Measurements from ENCODE around the gene PRTFDC1. TPM values are rescaled to one million over a fixed set of nuclear protein-coding genes. Genes with fewer than 3 reads are reported as not detected.
A peak's percentile ranks its signal among the peaks of the same experiment; 100 is the strongest.

Gene PRTFDC1
- polyA plus RNA-seq, 1 donor (not counting 4 experiments of a cell fraction or from before 2014, with no cell fraction given), result 2.2 TPM

DNA sequence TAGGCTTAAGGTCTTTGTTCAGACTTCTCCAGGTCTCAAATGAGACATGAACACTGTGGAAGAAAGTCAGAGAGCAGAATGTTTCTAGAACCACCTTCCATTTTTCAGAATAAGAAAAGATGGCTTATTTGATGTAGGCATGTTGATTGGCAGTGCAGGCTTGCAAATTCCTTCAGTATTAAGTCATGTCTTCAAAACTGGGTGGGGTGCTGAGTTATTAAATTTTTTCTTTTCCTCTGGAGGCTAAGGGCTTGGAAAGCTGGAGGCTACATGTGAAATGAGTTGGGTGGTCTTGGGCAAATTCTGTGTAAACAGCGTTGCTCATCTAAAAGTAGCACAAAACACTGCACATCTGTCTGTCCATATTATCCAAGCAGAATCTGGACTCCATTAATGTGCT lies 62.8 kb downstream of the PRTFDC1 start:
- TF ChIP-seq, protein P1, sequence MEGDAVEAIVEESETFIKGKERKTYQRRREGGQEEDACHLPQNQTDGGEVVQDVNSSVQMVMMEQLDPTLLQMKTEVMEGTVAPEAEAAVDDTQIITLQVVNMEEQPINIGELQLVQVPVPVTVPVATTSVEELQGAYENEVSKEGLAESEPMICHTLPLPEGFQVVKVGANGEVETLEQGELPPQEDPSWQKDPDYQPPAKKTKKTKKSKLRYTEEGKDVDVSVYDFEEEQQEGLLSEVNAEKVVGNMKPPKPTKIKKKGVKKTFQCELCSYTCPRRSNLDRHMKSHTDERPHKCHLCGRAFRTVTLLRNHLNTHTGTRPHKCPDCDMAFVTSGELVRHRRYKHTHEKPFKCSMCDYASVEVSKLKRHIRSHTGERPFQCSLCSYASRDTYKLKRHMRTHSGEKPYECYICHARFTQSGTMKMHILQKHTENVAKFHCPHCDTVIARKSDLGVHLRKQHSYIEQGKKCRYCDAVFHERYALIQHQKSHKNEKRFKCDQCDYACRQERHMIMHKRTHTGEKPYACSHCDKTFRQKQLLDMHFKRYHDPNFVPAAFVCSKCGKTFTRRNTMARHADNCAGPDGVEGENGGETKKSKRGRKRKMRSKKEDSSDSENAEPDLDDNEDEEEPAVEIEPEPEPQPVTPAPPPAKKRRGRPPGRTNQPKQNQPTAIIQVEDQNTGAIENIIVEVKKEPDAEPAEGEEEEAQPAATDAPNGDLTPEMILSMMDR (optimal IDR thresholded peaks at IDR 0.05 in 1 of 3, IDR thresholded peaks at IDR 0.05 in 1 of 3, conservative IDR thresholded peaks at IDR 0.05 in 1 of 3; ENCODE audit: extremely low read depth in 1 of 3, insufficient read depth in 2 of 3, low read length in 3 of 3), result no peak
- TF ChIP-seq EZH2 (IDR thresholded peaks at IDR 0.05; ENCODE audit: low read length), result no peak
- Histone ChIP-seq H3K9me3 (ENCODE audit: control insufficient read depth, low read depth, low read length) (no peaks in the 10 kb centered on the region), H3K36me3 (ENCODE audit: control insufficient read depth in 2 of 2, extremely low read depth in 1 of 2, insufficient read depth in 2 of 2, low read length in 2 of 2) (no peaks in the 10 kb centered on the region), H2AFZ (ENCODE audit: control insufficient read depth, low read length) (no peak overlapping the region), H3K4me3 (ENCODE audit: control insufficient read depth in 2 of 3, extremely low read depth in 1 of 3, insufficient read depth in 2 of 3, low read depth in 1 of 3, low read length in 3 of 3) (no peak overlapping the region), H3K9ac (ENCODE audit: control insufficient read depth, extremely low read depth, insufficient read depth, low read length) (no peak overlapping the region), H4K20me1 (ENCODE audit: control insufficient read depth, extremely low read depth, insufficient read depth, low read length) (no peaks in the 10 kb centered on the region), H3K79me2 (ENCODE audit: control insufficient read depth, insufficient read depth, low read length) (no peaks in the 10 kb centered on the region), H3K27me3 (ENCODE audit: control insufficient read depth, extremely low read depth, insufficient read depth, low read length) (no peaks in the 10 kb centered on the region), H3K4me1 (ENCODE audit: control insufficient read depth, extremely low read depth, insufficient read depth, low read length) (peaks cover 31% of the 10 kb centered on the region), H3K27ac (ENCODE audit: control insufficient read depth, insufficient read depth, low read length) (peak overlapping the region; percentile 42), H3K4me2 (ENCODE audit: control insufficient read depth, extremely low read depth, insufficient read depth, low read depth, low read length) (peak overlapping the region; percentile 47), H3K9me1 (ENCODE audit: control insufficient read depth, extremely low read depth, insufficient read depth, low read length) (no peaks in the 10 kb centered on the region)
- dilution Hi-C loops (cut with MboI; ENCODE audit: extremely low pct_ligation_motif_present, low sequenced_read_pairs), result no loop called here
- FAIRE-seq (no peak), DNase-seq (ENCODE audit: low read depth, low spot score) (no peak)

DNA sequence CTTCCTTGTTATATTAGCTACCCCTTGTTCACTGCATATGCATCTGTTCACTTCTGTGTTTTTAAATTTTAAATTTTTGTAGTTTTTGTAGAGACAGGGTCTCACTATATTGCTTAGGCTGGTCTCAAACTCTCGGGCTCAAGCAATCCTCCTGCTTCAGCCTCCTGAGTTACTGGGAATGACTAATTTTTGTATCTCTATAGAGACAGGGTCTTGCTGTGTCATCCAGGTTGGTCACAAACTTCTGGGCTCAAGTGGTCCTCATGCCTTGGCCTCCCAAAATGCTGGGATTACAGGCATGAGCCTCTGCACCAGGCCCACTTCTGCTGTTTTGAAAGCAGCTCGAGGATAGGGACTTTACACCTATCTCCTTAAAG lies 64.6 kb downstream of the PRTFDC1 start:
- no peaks in the 10 kb centered on the region for H3K36me3 ChIP-seq (ENCODE audit: control insufficient read depth in 2 of 2, extremely low read depth in 1 of 2, insufficient read depth in 2 of 2, low read length in 2 of 2)
- no peak overlapping the region for H2AFZ ChIP-seq (ENCODE audit: control insufficient read depth, low read length)
- dilution Hi-C loops (cut with MboI; ENCODE audit: extremely low pct_ligation_motif_present, low sequenced_read_pairs), result no loop called here
- no peaks in the 10 kb centered on the region for H3K9me3 ChIP-seq (ENCODE audit: control insufficient read depth, low read depth, low read length)
- no peaks in the 10 kb centered on the region for H3K27me3 ChIP-seq (ENCODE audit: control insufficient read depth, extremely low read depth, insufficient read depth, low read length)
- H3K4me3 ChIP-seq (ENCODE audit: control insufficient read depth in 2 of 3, extremely low read depth in 1 of 3, insufficient read depth in 2 of 3, low read depth in 1 of 3, low read length in 3 of 3), result no peak overlapping the region
- peaks cover 34% of the 10 kb centered on the region for H3K4me1 ChIP-seq (ENCODE audit: control insufficient read depth, extremely low read depth, insufficient read depth, low read length)
- H3K79me2 ChIP-seq (ENCODE audit: control insufficient read depth, insufficient read depth, low read length), result no peaks in the 10 kb centered on the region
- H3K9ac ChIP-seq (ENCODE audit: control insufficient read depth, extremely low read depth, insufficient read depth, low read length), result no peak overlapping the region
- FAIRE-seq, result no peak
- no peak overlapping the region for H3K4me2 ChIP-seq (ENCODE audit: control insufficient read depth, extremely low read depth, insufficient read depth, low read depth, low read length)
- TF ChIP-seq, protein P1 (optimal IDR thresholded peaks at IDR 0.05 in 1 of 3, IDR thresholded peaks at IDR 0.05 in 1 of 3, conservative IDR thresholded peaks at IDR 0.05 in 1 of 3; ENCODE audit: extremely low read depth in 1 of 3, insufficient read depth in 2 of 3, low read length in 3 of 3), result no peak
- TF ChIP-seq EZH2 (IDR thresholded peaks at IDR 0.05; ENCODE audit: low read length), result no peak
- no peaks in the 10 kb centered on the region for H3K9me1 ChIP-seq (ENCODE audit: control insufficient read depth, extremely low read depth, insufficient read depth, low read length)
- H4K20me1 ChIP-seq (ENCODE audit: control insufficient read depth, extremely low read depth, insufficient read depth, low read length), result no peaks in the 10 kb centered on the region
- no peak overlapping the region for H3K27ac ChIP-seq (ENCODE audit: control insufficient read depth, insufficient read depth, low read length)
- no peak for DNase-seq (ENCODE audit: low read depth, low spot score)
